Left kidney (tissue), 8 donors: ENCODE data around the gene TMEM235. TPM values are rescaled to one million over a fixed set of nuclear protein-coding genes. Genes with fewer than 3 reads are reported as not detected.

Experiments used
- DNase-seq: peaks from one replicate; pipeline ENCODE4 v3.0.0-alpha.2; 2013
- long read RNA-seq, 8 donors: transcript quantifications; one replicate each; lab custom pipeline, GENCODE V29; 2026
- polyA plus RNA-seq: library from polyadenylated mRNA; unstranded; fragments of 120-200 nt; gene quantifications from one replicate; pipeline ENCODE4 v1.2.1, GENCODE V29; 2013; ENCODE audit not compliant: insufficient read length

The TMEM235 gene
- polyA plus RNA-seq: not detected
- long read RNA-seq, donor 1: 0 reads
- long read RNA-seq, donor 2: 0 reads
- long read RNA-seq, donor 3: 0 reads
- long read RNA-seq, donor 4: 0 reads
- long read RNA-seq, donor 5: 0 reads
- long read RNA-seq, donor 6: 0 reads
- long read RNA-seq, donor 7: 0 reads
- long read RNA-seq, donor 8: 0 reads

DNA sequence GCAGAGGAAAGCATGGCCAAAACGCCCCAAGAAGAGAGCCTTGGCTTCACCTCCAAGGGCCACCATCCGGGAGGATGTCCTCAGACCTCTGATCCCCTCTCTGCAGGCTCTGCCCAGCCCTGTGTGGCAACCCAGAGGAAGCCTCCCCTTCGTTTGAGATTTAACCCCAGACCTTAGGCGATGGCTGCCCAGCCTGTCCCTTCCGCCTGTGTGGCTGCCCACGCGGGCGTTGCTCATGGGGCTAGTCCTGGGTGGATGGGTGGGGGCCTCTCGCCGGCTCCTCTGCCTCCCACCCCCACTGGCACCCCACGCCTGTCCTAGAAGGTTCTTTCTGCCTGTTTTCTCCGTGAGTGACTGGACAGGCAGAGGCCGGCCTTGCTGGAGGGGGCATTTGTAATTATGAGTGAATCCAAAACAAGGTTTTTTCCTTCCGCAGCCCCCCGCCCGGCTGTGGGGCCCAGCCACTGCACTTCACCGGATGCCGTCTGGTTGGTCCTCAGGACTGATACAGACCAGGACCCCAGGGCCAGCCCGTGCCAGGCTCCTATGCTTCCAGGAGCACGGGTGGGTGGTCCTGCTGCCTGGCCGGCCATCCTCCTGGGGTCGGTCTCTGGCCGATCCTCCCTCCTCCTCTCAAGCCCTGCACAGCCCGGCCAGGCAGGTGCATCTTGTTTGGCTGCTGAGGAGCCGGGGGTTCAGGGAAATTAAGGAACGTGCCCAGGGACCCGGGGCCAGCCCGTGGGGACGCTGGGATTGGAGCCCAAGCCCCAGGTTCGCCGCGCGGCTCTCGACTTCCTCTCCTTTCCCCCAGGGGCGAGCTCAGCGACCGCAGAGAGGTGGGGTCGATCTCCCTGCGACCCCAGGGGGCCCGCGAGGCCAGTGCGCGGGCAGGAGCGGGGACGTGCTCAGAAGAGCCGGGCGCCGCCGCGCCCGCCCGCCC, at the start of gene TMEM235:
TMEM235 (plus strand) TSS at position 636 of the 940 bp plus-strand sequence. CDS start 393 bp downstream, outside the sequence.
- DNase-seq: no peak

DNA sequence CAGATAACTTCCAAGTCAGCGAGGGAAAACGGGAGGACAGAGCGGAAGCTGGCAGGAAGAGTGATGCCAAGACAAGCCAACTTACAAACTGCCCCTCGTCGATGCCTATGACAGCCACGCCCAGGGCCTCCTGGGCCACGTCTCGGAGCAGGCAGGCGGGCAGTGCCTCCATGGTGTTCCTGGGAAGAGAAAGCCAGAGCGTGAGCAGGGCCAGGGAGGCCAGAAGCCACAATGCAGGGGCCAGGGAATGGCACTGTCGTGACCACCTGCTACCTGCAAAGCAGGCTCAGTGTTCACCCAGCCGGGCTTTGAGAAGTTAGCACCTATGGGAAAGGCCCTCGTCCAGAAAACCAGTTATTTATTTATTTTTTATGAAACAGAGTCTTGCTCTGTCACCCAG, 48.9 kb upstream of the TMEM235 start:
- no peak for DNase-seq

GRCh38 chr17:78183916-78184315, 47.5 kb upstream of the TMEM235 start:
- DNase-seq: no peak

- no peak for DNase-seq
Observed at GRCh38 chr17:78184351-78184750, 47.1 kb upstream of the TMEM235 start.

DNA sequence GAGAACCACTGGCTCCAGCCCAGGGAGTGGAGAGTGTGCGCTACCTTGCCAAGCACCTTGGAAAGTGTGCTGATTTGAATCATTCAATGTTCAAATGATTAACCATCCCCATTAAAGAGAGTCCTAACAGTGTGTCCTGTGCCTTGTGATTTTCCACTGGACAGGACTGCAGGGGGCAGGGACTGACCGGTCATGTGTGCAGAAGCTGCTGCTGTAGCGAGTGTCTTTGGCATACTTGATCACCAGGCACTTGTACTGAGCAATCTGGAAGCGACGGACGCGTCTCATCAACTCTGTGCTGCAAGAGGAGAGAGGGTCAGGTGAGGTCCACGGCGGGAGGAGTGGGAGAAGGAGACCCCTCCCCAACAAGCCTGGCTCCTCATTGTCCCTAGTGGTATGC, 46.6 kb upstream of the TMEM235 start:
- no peak for DNase-seq

DNA sequence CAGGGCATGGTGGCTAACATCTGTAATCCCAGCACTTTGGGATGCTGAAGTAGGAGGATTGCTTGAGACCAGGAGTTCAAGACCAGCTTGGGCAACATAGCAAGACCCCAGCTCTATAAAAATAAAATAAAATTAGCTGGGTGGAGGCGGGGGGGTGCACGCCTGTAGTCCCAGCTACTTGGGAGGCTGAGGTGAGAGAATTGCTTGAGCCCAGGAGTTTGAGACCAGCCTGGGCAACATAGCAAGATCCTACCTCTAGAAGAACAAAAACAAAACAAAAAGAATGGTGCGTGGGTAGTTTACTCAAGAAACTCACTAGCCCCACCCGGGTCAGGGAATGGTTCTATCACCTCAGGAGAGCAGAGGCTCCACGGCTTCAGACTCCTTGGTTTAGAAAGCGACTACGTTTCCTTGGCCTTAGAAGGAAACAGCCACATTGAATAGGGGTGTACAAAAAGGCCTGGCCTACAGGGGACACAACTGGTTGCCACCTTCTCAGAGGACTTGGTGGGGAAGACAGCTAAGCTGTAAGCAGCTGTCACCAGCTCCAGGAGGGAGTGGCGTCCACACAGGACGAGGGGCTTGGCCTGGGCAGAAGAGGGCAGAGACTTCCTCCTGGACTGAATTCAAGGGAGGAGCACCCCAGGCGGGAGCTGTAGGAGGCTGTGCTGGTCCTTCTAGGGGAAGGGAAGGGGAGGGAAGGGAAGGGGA, 45.3 kb upstream of the TMEM235 start:
- DNase-seq: no peak

DNA sequence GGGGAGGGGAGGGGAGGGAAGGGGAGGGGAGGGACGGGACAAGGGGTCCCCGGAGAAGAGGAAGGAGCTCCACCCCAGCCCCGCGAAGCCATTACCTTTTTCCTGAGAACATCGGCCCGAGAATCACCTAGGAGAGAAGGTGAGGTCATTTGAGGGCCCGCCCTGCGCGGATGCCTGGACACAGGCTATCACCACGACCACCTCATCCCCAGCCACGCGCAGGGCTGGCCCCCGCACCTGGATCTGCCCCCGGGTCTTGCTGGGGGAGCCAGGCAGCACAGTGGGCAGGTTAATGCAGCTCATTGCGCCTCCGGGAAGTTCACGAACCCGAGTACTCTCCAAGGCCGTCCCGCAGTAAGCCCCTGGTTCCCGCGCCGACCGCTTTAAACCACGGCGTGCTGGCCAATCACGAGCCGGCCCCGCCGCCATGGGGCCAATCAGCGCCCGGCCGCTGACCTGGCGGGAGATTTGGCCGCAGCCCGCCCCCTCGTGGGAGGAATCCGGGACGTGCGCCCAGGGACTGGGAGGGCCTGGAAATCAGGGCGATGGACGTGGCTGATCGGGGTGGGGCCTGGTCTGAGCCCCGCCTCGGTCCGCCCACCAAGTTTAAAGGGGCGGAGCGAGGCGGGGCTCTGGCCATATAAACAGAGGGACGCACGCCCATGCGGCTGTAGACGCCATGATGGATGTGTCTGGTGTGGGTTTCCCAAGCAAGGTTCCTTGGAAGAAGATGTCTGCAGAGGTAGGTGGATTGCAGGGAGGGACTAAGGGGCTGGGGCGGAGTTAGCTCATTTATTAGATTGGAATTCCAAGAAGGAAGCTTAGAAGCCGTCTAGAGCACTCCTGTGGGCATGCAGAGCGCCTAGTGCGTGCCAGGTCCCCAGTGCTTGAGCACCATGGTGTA, 44.5 kb upstream of the TMEM235 start, which contains the start of the genes AFMID and TK1:
AFMID (plus strand) TSS at position 671 of the 904 bp plus-strand sequence; CDS start at position 680, 9 bp downstream.
TK1 (minus strand) TSS at position 361 of the 904 bp plus-strand sequence; CDS start at position 303, 58 bp downstream.
- DNase-seq: peak; percentile 97

GRCh38 chr17:78196716-78197115, 34.7 kb upstream of the TMEM235 start:
- DNase-seq: no peak

DNA sequence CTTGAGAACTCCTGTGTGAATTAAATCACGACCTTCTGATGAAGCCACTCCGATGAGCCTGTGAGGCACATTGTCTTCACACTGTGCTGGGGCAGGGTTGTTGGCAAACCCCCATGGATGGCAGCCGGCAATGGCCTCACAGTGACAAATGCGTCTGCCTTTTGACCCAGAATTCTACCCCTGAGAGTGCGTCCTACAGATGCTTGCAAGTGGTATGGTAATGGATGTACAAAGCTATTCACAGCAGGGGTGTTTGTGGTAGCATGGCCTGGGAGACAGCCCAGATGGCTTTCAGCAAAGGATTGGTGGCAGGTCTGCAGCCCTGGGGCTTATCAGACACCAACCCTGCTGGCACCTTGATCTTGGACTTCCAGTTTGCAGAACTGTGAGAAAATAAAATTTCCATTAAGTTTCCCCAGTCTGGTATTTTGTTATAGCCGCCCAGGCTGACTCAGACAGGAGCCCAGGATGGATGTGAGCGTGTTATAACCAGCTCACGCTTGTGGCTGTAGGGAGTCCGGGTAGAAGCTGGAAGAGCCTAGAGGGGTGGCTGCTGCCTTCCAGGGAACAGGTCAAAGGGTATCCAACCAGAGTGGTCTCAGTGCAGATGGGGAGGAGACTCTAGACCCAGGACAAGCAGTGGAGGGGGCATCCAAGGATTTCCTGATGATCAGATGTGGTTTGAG, 34.1 kb upstream of the TMEM235 start:
- DNase-seq: no peak

GRCh38 chr17:78200451-78200850, 31.0 kb upstream of the TMEM235 start:
- no peak for DNase-seq

DNA sequence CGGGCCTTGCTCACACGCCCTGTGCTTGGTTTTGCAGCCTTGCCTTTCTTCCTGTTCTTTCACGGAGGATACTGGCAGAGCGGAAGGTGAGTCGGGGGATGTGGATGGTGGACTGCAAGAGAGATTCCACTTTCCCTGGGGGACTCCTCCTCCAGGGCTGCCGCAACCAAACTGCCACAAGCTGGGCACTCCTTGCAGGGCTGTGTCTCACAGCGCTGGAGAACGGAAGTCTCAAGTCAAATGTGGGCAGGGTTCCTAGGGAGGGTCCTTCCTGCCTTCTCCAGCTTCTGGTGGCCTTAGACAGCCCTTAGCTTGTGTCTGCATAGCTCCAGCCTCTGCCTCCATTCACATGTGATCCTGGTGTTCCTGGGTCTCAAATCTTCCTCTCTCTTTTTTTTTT, 28.8 kb upstream of the TMEM235 start:
- no peak for DNase-seq

- DNase-seq: no peak
Observed at GRCh38 chr17:78204387-78205123, 26.9 kb upstream of the TMEM235 start.

DNA sequence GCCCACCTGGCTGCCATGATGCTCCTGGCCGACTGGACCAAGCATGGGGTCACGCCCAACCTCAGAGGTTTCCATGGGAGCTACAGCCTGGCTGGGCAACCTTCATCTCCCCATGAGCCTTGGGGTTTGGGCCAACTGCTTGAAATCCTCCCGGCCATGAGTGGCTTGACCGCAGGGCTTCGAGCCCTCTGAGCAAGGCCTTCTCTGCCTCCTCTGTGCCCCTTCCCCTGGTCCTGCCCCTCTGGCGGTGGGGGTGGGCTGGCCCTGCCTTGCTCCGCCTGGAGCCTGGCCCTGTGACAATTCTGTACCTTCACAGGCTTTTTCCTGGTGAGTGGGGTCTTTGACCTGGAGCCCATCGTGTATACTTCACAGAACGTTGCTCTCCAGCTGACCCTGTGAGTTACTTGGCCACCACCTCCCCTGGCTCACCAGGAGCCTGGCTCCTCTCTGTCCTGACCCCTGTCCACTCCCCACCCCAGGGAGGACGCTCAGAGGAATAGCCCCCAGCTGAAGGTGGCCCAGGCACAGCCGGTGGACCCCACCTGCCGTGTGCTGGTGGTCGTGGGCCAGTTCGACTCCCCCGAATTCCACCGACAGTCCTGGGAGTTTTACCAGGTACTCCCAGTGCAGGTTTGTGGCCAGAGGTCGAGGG, 26.2 kb upstream of the TMEM235 start:
- no peak for DNase-seq

GRCh38 chr17:78206298-78206697, 25.1 kb upstream of the TMEM235 start:
- DNase-seq: no peak

- DNase-seq: no peak
Observed at GRCh38 chr17:78208486-78208885, 22.9 kb upstream of the TMEM235 start.

GRCh38 chr17:78210111-78210510, 21.3 kb upstream of the TMEM235 start:
- DNase-seq: no peak

DNA sequence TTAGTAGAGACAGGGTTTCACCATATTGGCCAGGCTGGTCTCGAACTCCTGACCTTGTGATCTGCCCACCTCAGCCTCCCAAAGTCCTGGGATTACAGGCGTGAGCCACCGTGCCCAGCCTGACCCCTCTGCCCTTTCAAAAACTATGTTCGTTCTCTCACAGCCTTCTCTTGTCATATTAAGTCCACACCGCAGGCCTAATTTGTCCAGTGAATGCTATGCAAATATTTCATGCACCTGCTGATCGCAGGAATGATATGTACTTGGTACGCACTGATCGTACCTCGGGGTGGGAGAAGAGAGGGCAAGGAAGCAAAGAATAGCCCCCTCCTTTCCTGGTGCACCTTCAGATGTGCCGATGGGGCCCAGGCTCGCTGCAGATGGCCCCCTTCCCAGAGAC, 20.4 kb upstream of the TMEM235 start:
- no peak for DNase-seq

GRCh38 chr17:78214016-78214705, 17.3 kb upstream of the TMEM235 start, which contains the start of gene BIRC5:
Gene BIRC5 (plus strand): TSS chr17:78214253. CDS start chr17:78214317, 64 bp downstream.
- DNase-seq: peak; percentile 88

GRCh38 chr17:78214706-78215061, 16.7 kb upstream of the TMEM235 start:
- no peak for DNase-seq
